SIG-M5 treated with dmso at 0.1 percent for 504 hours (cell line): ENCODE measurements around the gene GP5.

Experiments
- DNase-seq: peaks from one replicate; lab custom pipeline; 2025; ENCODE audit not compliant: unreplicated experiment; lab: John Stamatoyannopoulos, UW

Gene GP5, protein sequence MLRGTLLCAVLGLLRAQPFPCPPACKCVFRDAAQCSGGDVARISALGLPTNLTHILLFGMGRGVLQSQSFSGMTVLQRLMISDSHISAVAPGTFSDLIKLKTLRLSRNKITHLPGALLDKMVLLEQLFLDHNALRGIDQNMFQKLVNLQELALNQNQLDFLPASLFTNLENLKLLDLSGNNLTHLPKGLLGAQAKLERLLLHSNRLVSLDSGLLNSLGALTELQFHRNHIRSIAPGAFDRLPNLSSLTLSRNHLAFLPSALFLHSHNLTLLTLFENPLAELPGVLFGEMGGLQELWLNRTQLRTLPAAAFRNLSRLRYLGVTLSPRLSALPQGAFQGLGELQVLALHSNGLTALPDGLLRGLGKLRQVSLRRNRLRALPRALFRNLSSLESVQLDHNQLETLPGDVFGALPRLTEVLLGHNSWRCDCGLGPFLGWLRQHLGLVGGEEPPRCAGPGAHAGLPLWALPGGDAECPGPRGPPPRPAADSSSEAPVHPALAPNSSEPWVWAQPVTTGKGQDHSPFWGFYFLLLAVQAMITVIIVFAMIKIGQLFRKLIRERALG

GRCh38 chr3:194399166-194399565 lies at the start of gene GP5:
Gene GP5, minus strand, starts transcription at chr3:194399266. Its CDS starts 984 bp downstream, at chr3:194398282.
- DNase-seq: no peak

- no peak for DNase-seq
Observed at GRCh38 chr3:194447657-194448056, 48.6 kb upstream of the GP5 start.

- DNase-seq: no peak
Observed at GRCh38 chr3:194447161-194447560, 48.1 kb upstream of the GP5 start.

GRCh38 chr3:194446754-194447153 lies 47.7 kb upstream of the GP5 start:
- no peak for DNase-seq

GRCh38 chr3:194446172-194446571 lies 47.1 kb upstream of the GP5 start:
- no peak for DNase-seq

GRCh38 chr3:194443901-194444300 lies 44.8 kb upstream of the GP5 start:
- no peak for DNase-seq

GRCh38 chr3:194440756-194441155 lies 41.7 kb upstream of the GP5 start:
- DNase-seq: no peak

DNA sequence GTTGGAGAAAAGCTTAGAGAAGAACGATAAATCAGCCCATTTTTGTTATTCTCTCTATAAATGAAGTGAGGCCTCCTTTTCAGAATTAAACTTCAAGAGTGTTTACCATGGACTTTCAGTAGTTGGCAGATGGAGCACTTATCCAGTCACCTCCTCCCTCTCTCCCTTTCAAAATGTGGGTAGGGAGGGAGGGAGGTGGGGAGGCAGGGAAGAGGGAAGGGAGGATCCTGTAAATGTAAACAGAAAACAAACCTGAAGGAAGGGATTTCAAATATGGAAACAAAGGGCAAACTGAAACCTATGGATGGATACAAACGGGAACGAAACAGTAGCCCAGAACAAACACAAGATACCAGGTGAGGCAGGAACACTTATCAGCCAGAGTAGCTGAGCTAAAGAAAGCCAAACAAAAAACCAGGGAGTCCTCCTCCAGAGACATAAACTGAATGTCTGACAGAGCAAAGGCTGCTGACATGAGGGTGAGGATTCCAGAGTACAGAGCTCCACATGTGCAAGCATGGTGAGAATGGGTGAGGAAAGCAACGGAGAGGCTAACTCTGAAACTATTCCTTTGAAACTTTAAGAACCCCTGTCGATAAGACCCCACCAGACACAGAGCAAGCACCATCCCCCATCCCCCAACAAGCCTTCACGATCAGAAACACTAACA lies 41.0 kb upstream of the GP5 start:
- no peak for DNase-seq

GRCh38 chr3:194434503-194434902 lies 35.4 kb upstream of the GP5 start:
- no peak for DNase-seq

GRCh38 chr3:194431554-194431953 lies 32.5 kb upstream of the GP5 start:
- DNase-seq: no peak

GRCh38 chr3:194425399-194425798 lies 26.3 kb upstream of the GP5 start:
- DNase-seq: no peak

DNA sequence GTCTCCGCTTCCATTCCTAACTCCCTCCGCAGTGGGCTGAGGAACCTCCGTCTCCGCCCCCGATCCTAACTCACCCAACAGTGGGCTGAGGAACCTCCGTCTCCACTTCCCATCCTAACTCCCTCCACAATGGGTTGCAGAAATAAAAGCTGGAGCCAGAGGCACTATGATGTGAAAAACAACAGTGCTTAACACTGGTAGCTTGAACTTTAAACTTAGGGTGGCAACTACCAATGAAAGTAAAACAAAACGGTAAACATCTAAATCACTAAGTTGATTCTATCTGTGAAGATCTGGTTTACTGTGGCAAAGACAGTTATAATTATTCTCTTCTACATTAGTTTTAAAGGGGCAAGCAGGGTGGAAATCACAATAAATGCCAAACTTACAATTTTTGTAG lies 25.9 kb upstream of the GP5 start:
- DNase-seq: no peak

GRCh38 chr3:194424373-194424772 lies 25.3 kb upstream of the GP5 start:
- DNase-seq: no peak

- DNase-seq: no peak
Observed at GRCh38 chr3:194423317-194423716, 24.3 kb upstream of the GP5 start.

DNA sequence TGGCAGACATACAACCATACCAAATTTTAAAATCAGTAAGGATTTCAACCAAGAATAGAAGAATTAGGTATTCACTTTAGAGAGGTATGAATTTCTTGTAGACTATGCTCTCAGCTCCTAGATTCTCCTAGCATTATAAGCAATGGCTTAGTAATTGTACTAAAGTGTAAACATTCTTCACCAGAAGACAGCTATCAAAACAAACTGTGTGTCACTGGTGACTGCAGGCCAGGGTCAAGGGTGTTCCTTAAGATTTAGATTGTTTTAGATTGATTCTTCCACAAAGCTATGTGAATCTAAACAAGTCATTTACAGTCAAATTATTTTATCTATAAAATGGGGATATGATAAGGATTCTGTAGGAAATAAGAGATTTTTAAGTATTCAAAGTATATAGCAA lies 23.1 kb upstream of the GP5 start:
- no peak for DNase-seq

DNA sequence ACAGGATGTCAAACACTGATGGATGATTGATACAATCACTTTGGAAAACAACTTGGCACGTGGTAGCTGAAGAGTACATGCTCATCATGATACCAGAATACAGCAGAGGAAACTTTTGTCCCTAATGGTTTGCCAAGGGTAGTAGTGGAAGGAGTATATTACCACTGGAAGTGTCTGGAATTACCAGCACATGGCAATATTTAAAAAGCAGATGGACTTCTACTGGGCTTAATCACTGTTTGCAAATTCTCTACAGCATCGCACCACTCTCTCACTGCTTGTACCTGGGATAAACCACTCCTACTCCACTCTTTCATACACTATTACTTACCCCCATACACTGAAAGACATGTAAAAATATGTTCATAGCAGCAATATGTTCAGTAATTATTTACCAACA lies 19.6 kb upstream of the GP5 start:
- no peak for DNase-seq

- DNase-seq: no peak
Observed at GRCh38 chr3:194407423-194407822, 8.4 kb upstream of the GP5 start.

GRCh38 chr3:194405766-194406165 lies 6.7 kb upstream of the GP5 start:
- DNase-seq: no peak

DNA sequence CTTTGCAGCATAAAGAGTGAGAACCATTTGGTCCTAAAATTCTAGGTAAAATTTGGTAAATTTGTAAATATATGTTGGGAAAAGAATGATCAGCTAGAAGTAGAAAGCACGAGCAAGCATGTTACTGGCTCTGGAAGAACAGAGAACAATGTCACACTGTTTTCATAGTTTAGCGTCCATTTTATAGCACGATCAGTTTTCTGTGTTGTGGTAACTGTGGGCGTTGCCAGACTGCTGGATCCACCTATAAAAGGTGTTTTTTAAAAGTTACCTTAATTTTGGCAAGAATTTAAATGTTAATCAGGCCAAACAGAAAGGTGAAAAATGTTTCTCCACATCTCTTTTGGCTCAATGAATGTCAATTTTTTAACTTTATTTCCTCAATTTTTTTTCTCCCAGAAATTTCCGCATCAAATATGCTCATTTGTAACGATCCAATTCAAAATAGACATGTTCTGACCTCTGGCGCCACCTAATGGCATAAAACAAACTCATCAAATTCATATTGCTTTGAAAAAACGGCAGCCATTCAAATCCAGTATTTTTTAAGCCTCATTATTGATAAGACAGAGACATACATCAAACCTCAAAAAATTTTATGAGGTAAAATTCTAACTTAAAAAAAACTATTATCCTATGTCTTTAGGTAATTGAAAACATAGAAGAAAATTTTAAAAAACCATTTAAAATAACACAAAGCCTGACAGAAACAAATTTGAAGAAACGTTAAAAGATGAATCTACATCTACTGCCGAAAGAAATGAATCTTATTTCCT lies 5.5 kb upstream of the GP5 start:
- peak; percentile 55 for DNase-seq

GRCh38 chr3:194401868-194402329 lies 2.8 kb upstream of the GP5 start:
- no peak for DNase-seq

DNA sequence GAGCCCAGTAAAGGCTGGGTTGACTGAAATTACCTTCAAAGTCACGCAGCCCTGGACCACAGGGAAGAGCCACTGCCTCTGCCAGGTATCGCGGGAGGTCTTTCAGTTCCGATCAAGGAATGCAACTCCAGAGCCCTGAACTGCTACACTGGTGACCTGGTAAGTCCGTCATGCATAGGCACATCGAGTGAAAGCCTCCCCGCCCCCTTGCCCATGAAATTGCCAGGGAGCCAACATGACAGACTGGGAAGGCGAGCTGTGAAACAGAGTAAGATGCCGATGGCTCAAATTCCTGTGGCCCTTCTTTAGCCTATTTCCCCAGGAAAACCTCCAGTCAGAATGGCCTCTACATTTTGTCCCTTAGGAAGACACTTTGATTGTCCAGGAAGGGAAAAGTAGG lies 2.3 kb upstream of the GP5 start:
- no peak for DNase-seq
